ENCODE data around the gene NCLN.

DNA sequence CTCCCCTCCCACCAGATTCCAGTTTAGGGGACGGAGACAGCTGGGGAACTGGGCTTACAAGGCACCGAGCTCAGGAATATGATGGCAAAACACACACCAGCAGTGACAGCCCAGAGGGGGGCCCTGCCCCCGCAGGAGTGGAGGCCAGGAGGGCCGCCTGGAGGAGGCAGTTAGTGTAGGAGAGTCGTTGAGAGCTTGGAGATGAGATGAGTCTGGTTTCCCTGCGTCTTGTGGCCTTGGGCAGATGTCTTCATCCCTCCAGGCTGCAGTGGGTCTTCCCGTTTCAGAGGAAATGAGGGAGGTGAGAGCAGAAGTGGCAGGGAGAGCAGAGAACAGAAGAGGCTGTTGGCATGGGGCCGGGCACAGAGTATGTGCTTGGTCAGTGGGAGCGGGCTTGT, 43.6 kb downstream of the NCLN start:
- TF ChIP-seq, protein P1, sequence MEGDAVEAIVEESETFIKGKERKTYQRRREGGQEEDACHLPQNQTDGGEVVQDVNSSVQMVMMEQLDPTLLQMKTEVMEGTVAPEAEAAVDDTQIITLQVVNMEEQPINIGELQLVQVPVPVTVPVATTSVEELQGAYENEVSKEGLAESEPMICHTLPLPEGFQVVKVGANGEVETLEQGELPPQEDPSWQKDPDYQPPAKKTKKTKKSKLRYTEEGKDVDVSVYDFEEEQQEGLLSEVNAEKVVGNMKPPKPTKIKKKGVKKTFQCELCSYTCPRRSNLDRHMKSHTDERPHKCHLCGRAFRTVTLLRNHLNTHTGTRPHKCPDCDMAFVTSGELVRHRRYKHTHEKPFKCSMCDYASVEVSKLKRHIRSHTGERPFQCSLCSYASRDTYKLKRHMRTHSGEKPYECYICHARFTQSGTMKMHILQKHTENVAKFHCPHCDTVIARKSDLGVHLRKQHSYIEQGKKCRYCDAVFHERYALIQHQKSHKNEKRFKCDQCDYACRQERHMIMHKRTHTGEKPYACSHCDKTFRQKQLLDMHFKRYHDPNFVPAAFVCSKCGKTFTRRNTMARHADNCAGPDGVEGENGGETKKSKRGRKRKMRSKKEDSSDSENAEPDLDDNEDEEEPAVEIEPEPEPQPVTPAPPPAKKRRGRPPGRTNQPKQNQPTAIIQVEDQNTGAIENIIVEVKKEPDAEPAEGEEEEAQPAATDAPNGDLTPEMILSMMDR (IDR thresholded peaks at IDR 0.05) = no peak
- TF ChIP-seq POLR2A (IDR thresholded peaks at IDR 0.05) (no peak), EP300 (IDR thresholded peaks at IDR 0.05) (no peak)
